GM18907 (cell line): ENCODE results near the gene IER2.
"Not testable (repeated sequence)": the region's sequence is repeated elsewhere in the genome, so short reads cannot be mapped to it uniquely, and the experiment has no call there.

Experiments used
- ATAC-seq: cut with Tn5 transposase; IDR thresholded peaks from one replicate; pipeline ENCODE4 v1.9.1; 2021; ENCODE audit warnings: mild to moderate bottlenecking, moderate library complexity; ENCODE audit not compliant: unreplicated experiment

Gene IER2

DNA sequence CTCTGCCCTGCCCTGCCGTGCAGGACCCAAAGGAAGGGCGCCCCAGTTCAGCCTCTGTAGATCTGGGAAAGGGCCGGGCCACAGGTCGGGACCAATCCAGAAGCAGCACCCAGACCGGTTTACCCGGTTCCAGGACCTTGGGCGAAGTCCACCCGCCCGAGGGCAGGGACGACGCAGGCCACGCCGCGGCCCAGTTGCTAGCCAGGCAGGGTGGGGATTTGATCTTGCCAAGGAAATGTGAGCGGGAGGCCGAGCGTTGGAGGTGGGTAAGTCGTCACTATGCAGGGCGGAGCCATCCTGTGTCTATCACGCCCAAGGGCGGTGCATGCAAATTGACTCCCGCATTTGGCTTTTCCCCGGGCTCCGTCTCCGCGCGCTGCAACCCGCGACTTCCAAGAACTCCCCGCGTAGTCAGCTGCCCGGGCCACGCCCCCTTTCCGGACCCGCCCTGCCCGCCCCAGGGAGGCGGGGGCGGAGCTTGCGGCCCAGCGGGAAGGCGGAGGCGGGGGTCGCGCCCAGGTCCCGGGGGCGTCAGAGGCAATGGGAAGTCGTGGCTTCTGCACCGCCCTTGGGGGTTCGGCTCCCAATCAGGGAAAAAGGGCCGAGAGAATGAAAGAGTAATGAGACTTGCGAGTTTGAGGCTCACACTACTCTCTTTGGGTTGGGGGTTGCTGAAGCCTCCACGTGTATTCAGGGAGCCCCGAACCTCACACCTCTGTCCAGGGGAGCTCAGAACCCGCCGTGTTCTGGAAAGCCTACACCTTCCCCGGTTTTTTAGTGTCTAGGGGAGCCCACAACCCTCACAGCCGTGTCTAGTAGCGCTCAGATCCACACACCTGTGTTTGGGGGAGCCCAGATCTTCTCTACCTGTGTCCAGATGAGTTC, 12.8 kb downstream of the IER2 start:
- peak; percentile 47 for ATAC-seq

DNA sequence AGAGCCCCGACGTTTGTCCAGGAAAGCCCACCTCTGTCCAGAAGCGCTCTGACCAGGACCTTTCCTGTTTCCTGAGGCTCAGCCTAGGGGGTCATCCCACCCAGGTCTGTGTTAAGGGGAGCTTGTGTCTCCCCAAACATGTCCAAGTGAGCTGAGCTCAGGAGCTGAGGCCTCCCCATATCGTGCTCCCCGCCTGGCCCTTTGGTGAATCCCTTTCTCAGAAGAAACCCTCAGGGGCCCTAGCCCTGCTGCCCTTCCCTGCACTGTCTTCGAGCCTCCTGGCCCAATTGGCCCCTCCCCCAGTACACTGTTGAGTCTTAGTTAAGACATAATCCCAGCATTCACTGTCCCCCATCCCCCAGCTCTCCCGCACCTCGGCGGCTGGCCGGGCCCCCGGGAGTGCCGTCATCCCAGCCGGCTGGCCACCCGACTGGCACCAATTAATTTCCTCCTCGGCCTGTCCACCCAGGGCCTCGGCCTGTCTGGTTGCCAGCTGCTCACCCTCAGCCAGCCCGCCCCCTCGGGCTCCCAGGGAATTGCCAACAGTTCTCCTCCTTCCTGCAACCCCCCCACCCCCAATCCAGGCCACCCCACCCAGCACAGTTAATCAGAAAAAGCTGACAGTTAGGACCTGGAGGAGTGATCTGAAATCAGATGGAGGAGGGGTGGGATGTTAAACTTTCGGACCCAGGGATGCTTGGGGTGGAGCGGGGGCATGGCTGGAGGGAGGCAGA, 13.6 kb downstream of the IER2 start:
- ATAC-seq, result no peak

DNA sequence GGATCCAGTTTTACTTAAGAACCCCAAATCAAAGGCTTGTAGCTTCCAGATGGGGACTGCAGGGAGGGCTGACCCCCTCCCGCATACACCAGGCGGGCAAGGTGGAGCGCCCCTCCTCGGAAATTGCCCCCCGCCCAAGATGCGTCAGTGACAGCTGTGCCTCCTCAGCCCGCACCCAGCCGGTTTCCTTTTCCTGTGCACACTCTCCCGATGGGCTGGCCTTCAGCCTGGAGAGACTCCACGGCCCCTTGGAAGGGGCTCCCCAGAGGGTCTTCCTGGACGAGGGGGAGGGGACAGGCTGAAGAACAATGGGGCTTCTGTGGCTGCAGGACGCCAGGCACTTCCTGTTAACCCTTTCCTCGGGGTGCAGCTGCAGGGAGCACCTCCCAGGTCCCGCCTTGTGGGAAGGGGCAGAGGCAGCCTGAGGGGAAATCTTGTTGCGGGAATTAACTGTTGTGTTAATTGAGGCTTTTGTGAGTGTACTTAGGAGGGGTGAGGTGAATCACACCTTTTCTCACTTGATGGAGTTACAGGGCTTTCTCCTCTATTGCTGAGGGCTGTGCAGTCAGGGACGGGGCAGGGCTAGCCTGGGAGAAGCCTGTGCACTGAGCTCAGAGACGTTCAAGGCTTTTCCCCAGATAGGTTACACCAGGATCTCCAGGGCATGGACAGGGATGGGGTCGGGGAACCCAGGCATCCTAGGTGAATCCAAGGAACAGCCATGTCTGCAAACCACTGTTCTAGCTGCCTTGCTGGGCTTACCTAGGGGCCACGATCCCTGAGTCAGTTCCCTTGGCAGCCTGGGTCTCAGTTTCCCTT, 14.3 kb downstream of the IER2 start:
- ATAC-seq, result no peak

DNA sequence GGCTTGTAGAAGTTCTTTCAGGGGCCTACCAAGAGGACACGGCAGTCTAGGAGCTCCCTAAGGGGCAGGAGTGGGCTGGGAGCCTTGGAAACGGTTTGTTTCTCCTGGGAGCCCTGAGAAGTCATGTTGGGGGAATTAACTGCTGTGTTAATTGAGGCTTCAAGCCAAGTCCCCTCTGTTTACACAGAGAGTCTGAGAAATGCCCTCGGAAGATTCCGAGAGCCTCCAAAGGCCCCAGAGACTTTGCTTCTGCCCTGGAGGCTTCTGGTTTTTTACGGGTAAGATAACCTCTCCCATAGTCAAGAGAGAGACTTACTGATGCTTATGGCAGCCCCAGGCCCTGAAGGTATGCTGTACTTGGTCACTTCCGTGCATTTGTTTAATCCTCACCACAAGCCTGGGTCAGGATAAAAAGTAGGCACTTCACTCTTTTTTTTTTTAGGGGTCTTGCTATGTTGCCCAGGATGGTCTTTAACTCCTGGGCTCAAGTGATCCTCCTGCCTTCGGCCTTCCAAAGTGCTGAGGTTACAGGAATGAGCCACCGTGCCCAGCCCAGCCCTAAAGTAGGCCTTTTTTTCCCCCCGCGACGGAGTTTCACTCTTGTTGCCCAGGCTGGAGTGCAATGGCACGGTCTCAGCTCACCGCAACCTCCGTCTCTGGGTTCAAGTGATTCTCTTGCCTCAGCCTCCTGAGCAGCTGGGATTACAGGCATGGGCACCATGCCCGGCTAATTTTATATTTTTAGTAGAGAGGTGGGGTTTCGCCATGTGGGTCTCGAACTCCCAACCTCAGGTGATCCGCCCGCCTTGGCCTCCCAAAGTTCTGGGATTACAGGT, 15.2 kb downstream of the IER2 start:
- no peak for ATAC-seq

DNA sequence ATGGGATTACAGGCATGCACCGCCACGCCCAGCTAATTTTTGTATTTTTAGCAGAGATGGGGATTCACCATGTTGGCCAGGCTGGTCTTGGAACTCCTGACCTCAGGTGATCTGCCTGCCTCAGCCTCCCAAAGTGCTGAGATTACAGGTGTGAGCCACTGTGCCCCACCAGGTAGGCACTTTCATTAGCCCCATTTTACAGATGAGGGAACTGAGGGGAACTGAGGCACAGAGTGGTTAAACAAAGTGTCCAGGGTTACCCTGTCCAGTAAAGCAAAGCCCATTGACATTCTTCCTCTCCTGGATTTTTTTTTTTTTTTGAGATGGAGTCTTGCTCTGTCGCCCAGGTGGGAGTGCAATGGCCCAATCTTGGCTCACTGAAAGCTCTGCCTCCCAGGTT, 15.9 kb downstream of the IER2 start:
- ATAC-seq, result not testable (repeated sequence)

DNA sequence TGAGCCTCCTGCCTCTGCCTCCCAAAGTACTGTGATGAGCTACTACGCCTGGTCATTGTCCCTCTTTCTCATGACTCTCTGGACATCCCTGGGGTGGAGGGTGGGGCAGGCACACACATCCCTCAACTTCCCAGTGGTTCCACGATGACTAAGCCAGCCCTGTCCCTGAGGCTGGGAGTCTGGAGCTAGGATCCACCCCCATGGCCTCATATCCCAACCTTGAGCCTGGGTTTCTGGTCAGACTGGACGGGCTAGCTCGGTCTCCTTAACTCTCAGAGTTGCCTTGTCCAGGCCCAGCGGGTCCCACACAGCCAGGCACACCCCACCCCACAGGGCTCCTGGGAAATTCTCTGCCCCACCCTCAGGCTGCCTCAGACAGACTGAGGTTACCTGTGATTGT, 19.6 kb downstream of the IER2 start:
- ATAC-seq, result no peak

DNA sequence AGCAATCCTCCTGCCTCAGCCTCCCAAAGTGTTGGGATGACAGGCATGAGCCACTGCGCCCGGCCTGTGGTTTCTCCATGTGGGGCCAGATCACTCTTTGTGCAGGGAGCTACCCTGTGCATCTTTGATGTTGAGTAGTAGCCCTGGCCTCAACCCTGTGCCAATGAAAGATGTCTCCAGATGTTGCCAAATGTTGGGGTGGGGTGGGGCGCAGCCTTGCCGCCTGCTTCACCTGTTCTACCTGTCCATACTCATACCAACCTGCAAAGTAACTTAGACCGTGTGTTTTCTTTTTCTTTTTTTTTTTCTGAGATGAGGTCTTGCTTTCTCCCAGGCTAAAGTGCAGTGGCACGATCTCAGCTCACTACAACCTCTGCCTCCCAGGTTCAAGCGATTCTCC, 20.9 kb downstream of the IER2 start:
- no peak for ATAC-seq

DNA sequence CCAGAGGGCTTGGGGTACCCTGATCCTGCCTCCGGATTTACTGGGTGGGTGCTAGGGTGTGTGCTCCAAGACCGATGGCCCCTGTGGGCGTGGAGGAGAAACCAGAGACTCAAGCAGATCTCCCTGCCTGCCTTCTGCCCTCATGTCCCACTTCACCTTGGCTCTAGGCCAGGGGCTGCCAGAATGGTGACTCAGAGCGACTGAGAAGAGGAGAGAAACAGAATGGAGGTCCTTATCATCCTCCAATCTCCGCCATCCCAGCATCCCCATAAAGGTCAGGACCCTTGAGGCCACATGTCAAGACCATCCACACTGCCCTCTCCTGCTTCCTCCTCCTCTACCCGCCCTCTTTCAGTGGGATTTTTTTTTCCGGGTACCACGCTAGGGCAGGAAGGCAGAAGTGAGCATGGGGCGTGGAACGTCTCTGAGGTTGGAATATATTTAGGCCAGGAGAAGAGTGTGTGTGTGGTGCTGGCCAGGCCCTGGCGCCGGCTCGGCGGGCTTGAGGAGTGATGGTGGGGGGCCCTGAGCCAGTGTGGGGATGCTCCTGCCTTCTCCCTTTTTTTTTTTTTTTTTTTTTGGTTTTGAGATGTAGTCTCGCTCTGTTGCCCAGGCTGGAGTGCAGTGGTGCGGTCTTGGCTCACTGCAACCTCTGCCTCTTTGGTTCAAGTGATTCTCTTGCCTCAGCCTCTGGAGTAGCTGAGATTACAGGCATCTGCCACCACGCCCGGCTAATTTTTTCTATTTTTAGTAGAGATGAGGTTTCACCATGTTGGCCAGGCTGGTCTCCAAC, 22.3 kb downstream of the IER2 start:
- ATAC-seq, result no peak

DNA sequence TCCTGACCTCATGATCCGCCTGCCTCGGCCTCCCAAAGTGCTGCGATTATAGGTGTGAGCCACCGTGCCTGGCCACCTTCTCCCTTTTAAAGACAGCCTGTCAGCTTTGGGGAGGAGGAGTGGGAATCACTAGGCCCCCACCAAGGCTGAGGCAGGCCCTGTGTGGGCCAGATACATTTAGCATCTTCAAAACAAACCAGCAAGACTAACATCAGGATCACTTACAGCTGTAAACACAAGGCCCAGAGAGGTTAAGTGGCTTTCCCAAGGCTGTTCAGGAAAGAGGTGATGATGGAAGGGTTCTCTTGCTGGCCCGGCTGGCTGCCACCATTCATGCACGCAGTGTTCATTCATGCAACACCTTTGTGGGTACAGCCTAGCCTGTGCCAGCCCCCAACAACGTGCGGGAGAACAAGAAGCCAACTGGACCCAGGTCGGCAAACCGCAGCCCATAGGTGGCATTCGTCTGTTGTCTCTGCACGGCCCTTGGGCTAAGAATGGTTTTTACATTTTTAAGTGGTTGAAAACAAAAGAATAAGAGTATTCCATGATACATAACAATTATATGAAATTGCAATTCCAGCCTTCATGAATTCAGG, 23.0 kb downstream of the IER2 start:
- no peak for ATAC-seq

DNA sequence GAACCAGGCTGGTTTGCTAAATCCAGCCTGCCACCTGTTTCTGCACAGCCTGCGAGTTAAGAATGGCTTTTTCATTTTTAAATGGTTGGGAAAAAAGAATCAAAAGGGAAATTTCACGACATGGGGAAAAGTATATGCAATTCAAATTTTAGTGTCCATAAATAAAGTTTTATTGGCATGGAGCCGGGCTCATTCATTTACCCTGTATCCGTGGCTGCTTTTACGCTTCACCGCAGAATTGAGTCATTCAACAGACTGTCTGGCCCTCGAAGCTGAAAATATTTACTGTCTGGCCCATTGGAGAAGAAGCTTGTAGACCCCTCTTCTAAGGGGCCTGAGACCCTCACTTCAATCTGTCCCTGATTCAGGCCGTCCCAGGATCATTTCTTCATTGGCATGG, 26.1 kb downstream of the IER2 start:
- no peak for ATAC-seq

DNA sequence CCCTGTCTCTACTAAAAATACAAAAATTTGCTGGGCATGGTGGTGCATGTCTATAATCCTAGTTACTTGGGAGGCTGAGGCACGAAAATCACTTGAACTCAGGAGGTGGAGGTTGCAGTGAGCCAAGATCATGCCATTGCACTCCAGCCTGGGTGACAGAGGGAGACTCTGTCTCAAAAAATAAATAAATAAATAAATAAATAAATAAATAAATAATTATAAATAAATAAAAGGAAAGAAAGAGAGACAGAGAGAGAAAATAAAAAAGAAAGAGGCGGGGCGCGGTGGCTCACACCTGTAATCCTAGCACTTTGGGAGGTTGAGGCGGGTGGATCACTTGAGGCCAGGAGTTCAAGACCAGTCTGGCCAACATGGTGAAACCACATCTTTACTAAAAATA, 27.4 kb downstream of the IER2 start:
- ATAC-seq, result not testable (repeated sequence)

DNA sequence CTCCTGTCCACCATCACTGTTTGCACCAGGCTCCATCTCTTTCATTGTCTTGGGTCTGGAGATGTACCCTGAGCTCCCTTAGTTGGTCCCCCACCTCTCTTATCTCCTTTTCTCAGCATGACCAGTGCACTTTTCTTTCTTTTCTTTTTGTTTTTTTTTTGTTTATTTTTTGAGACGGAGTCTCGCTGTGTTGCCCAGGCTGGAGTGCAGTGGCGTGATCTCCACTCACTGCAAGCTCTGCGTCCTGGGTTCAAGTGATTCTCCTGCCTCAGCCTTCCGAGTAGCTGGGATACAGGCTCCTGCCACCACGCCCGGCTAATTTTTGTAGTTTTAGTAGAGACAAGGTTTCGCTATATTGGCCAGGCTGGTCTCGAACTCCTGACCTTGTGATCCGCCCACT, 28.1 kb downstream of the IER2 start:
- not testable (repeated sequence) for ATAC-seq

DNA sequence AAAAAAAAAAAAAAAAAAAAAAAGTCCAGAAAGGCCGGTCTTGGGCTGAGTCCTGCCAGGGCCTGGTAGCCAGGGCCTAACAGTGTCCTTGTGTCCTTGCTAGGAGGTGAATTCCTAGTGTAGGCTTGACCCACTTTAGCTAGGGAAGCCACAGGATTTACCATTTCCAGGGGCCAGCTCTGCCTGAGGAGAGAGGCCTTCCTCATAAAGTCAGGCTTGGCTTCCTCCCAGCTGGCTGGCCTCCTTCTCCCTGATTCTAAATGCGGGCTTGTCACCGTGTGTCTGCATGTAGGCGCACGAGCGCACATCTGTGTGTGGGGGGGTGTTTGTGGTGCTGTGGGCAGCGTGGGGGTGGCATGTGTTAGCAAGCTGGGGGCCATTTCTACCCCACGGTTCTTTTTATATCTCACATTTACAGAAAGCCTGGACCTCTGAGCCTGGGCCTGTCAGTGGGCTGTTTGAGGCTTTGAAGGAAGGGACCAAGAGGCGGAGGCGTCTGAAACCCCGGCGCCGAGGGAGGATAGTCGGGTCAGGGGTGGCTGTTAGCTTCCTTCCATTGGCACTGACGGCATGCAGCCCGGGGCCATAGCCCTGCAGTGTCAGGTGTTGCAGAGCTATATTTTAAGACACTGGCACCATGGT, 31.7 kb downstream of the IER2 start:
- ATAC-seq, result no peak

DNA sequence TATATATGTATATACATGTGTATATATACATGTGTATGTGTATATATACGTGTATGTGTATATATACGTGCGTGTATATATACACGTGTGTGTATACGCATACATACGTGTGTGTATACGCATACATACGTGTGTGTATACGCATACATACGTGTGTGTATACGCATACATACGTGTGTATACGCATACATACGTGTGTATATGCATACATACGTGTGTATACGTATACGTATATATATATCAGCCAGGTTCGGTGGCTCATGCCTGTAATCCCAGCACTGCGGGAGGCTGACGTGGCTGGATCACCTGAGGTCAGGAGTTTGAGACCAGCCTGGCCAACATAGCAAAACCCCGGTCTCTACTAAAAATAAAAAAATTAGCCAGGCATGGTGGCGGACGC, 34.7 kb downstream of the IER2 start:
- ATAC-seq, result not testable (repeated sequence)

DNA sequence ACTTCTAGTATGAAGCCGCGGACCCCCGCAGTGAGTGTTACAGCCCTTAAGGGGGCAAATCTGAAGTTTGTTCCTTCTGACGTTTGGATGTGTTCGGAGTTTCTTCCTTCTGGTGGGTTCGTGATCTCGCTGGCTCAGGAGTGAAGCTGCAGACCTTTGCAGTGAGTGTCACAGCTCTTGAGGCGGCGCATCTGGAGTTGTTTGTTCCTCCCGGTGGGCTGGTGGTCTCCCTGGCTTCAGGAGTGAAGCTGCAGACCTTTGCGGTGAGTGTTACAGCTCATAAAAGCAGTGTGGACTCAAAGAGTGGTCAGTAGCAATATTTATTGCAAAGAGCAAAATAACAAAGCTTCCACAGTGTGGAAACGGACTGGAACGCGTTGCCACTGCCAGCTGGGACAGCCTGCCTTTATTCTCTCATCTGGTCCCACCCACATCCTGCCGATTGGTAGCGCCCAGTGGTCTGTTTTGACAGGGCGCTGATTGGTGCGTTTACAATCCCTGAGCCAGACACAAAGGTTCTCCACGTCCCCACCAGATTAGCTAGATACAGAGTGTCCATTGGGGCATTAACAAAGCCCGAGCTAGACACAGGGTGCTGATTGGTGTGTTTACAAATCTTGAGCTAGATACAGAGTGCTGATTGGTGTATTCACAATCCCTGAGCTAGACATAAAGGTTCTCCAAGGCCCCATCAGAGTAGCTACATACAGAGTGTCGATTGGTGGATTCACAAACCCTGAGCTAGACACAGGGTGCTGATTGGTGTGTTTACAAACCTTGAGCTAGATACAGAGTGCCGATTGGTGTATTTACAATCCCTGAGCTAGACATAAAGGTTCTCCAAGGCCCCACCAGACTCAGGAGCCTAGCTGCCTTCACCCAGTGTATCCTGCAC, 35.8 kb downstream of the IER2 start:
- ATAC-seq, result not testable (repeated sequence)

DNA sequence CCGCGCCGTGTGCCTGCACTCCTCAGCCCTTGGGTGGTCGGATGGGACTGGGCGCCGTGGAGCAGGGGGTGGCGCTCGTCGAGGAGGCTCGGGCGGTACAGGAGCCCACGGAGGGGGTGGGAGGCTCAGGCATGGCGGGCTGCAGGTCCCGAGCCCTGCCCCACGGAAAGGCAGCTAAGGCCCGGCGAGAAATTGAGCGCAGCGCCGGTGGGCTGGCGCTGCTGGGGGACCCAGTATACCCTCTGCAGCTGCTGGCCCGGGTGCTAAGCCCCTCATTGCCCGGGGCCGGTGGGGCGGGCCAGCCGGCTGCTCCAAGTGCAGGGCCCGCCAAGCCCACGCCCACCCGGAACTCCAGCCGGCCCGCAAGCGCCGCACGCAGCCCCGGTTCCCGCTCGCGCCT, 36.5 kb downstream of the IER2 start:
- ATAC-seq, result not testable (repeated sequence)

DNA sequence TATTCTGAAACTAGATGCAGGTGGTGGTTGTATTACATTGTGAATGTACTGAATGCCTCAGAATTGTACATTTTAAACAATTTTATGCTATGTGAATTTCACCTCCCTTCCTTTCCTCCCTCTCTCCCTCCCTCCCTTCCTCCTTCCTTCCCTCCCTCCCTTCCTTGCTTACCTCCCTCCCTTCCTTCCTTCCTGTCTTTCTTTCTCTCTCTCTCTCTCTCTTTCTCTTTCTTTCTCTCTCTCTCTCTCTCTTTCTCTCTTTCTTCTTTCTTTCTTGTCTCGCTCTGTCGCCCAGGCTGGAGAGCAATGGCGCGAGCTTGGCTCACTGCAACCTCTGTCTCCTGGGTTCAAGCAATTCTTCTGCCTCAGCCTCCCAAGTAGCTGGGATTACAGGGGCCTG, 37.2 kb downstream of the IER2 start:
- ATAC-seq, result no peak

DNA sequence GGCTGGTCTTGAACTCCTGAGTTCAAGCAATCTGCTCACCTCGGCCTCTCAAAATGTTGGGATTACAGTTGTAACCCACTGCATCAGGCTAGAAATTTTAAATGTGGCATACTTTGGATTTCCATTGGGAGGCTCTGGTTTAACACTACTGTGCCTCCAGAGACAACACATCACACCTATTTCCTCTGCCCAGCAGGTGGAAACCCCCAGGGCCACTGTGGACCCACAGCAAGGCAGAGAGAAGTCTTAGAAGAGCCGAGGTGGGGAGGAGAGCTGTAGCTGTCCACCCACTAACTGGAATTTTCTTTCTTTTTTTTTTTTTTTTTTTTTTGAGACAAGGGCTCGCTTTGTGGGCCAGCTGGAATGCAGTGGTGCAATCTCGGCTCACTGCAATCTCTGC, 39.4 kb downstream of the IER2 start:
- ATAC-seq, result no peak
